H9 (cell line): ENCODE results near the gene MYMK. TPM values are rescaled to one million over a fixed set of nuclear protein-coding genes. Genes with fewer than 3 reads are reported as not detected.

Experiments
- DNase-seq: peaks from one replicate; pipeline ENCODE4 v3.0.0-alpha.2; 2017
- H2AFZ ChIP-seq: one replicate; pipeline ENCODE4 v1.6.1; 2013; ENCODE audit warnings: mild to moderate bottlenecking, low read length, control low read depth, moderate library complexity
- H2AK5ac ChIP-seq: 2 replicates; pipeline ENCODE4 v1.6.1; 2013; ENCODE audit warnings: low read length, control low read depth, mixed read lengths; ENCODE audit not compliant: insufficient read length
- H2BK120ac ChIP-seq: one replicate; pipeline ENCODE4 v1.6.1; 2013; ENCODE audit warnings: low read depth, mild to moderate bottlenecking, low read length, control low read depth, inconsistent platforms; ENCODE audit not compliant: poor library complexity, severe bottlenecking
- H2BK12ac ChIP-seq: 2 replicates; pipeline ENCODE4 v1.6.1; 2013; ENCODE audit warnings: low read length, control low read depth, mixed read lengths, low read depth; ENCODE audit not compliant: insufficient read length
- H2BK15ac ChIP-seq: 2 replicates; pipeline ENCODE4 v1.6.1; 2013; ENCODE audit warnings: low read depth, low read length, control low read depth
- H2BK20ac ChIP-seq: one replicate; pipeline ENCODE4 v1.6.1; 2013; ENCODE audit warnings: low read depth, mild to moderate bottlenecking, low read length, control low read depth, inconsistent platforms; ENCODE audit not compliant: poor library complexity, severe bottlenecking
- H2BK5ac ChIP-seq: 2 replicates; pipeline ENCODE4 v1.6.1; 2013; ENCODE audit warnings: low read length, control low read depth, mixed read lengths; ENCODE audit not compliant: insufficient read length
- H3K14ac ChIP-seq: 2 replicates; pipeline ENCODE4 v1.6.1; 2013; ENCODE audit warnings: low read length, control low read depth; ENCODE audit not compliant: insufficient read depth
- H3K18ac ChIP-seq: 2 replicates; pipeline ENCODE4 v1.6.1; 2013; ENCODE audit warnings: low read depth, mild to moderate bottlenecking, mixed read lengths, low read length, control low read depth; ENCODE audit not compliant: insufficient read length
- H3K23ac ChIP-seq: 2 replicates; pipeline ENCODE4 v1.6.1; 2013; ENCODE audit warnings: low read length, control low read depth, mixed read lengths, low read depth; ENCODE audit not compliant: insufficient read length
- H3K23me2 ChIP-seq: 2 replicates; pipeline ENCODE4 v1.6.1; 2013; ENCODE audit warnings: low read depth, mild to moderate bottlenecking, mixed read lengths, low read length, control low read depth; ENCODE audit not compliant: insufficient read length, poor library complexity, severe bottlenecking
- H3K27ac ChIP-seq: 2 replicates; pipeline ENCODE4 v1.5.1; 2013; ENCODE audit warnings: low read length, control low read depth, mixed read lengths, low read depth; ENCODE audit not compliant: insufficient read length
- H3K27me3 ChIP-seq: 2 replicates; pipeline ENCODE4 v1.6.1; 2013; ENCODE audit warnings: low read length, control low read depth, inconsistent platforms; ENCODE audit not compliant: insufficient read depth
- H3K4ac ChIP-seq: 2 replicates; pipeline ENCODE4 v1.6.1; 2013; ENCODE audit warnings: low read depth, mild to moderate bottlenecking, control low read depth, inconsistent platforms, low read length, moderate library complexity
- H3K4me1 ChIP-seq: 2 replicates; pipeline ENCODE4 v1.6.1; 2013; ENCODE audit warnings: low read length, control low read depth, inconsistent platforms; ENCODE audit not compliant: insufficient read depth
- H3K4me2 ChIP-seq: 2 replicates; pipeline ENCODE4 v1.6.1; 2013; ENCODE audit warnings: low read length, control low read depth, mixed read lengths; ENCODE audit not compliant: insufficient read length, insufficient read depth
- H3K56ac ChIP-seq: 2 replicates; pipeline ENCODE4 v1.6.1; 2013; ENCODE audit warnings: low read depth, mild to moderate bottlenecking, mixed read lengths, low read length, control low read depth; ENCODE audit not compliant: insufficient read length
- H3K79me1 ChIP-seq: 2 replicates; pipeline ENCODE4 v1.6.1; 2013; ENCODE audit warnings: low read depth, mild to moderate bottlenecking, moderate library complexity, low read length, control low read depth, inconsistent platforms; ENCODE audit not compliant: insufficient read depth, poor library complexity, severe bottlenecking
- H3K79me2 ChIP-seq: 2 replicates; pipeline ENCODE4 v1.6.1; 2013; ENCODE audit warnings: low read length, control low read depth, inconsistent platforms; ENCODE audit not compliant: insufficient read depth
- H3K9ac ChIP-seq: 2 replicates; pipeline ENCODE4 v1.6.1; 2013; ENCODE audit warnings: low read length, control low read depth, mixed read lengths; ENCODE audit not compliant: insufficient read length; ENCODE audit errors: extremely low read depth
- H3K9me3 ChIP-seq: one replicate; pipeline ENCODE4 v1.6.1; 2013; ENCODE audit warnings: low read depth, low read length, inconsistent platforms; ENCODE audit not compliant: control insufficient read depth
- H3T11ph ChIP-seq: one replicate; pipeline ENCODE4 v1.6.1; 2013; ENCODE audit warnings: mild to moderate bottlenecking, low read length, control low read depth, inconsistent platforms
- H4K20me1 ChIP-seq: one replicate; pipeline ENCODE4 v1.6.1; 2013; ENCODE audit not compliant: control insufficient read depth, insufficient read length, insufficient read depth
- H4K5ac ChIP-seq: 2 replicates; pipeline ENCODE4 v1.6.1; 2013; ENCODE audit warnings: low read depth, mild to moderate bottlenecking, mixed read lengths, low read length, control low read depth; ENCODE audit not compliant: insufficient read length
- H4K8ac ChIP-seq: replicated peaks from 2 replicates; pipeline ENCODE4 v1.6.1; 2013; ENCODE audit warnings: low read length, control low read depth, mixed read lengths, low read depth; ENCODE audit not compliant: insufficient read length
- H4K91ac ChIP-seq: 2 replicates; pipeline ENCODE4 v1.6.1; 2013; ENCODE audit warnings: low read depth, mild to moderate bottlenecking, moderate library complexity, mixed read lengths, low read length, control low read depth; ENCODE audit not compliant: insufficient read length
- H3K27ac Mint-ChIP-seq, 3 experiments: 2 replicates in 2 of 3; 3 replicates in 1 of 3; pipeline ENCODE4 v1.8.0; 2020 to 2021; ENCODE audit warnings: mixed read lengths in 3 of 3, mild to moderate bottlenecking in 1 of 3, moderate library complexity in 1 of 3
- H3K27me3 Mint-ChIP-seq: 2 replicates; pipeline ENCODE4 v1.8.0; 2021; ENCODE audit warnings: low read depth, mild to moderate bottlenecking, moderate library complexity, mixed read lengths
- H3K36me3 Mint-ChIP-seq, 3 experiments: 2 replicates in 2 of 3; 3 replicates in 1 of 3; pipeline ENCODE4 v1.8.0; 2020 to 2021; ENCODE audit warnings: low read depth in 3 of 3, mixed read lengths in 3 of 3; ENCODE audit not compliant: insufficient read depth in 1 of 3
- H3K4me1 Mint-ChIP-seq, 2 experiments: 2 replicates each; pipeline ENCODE4 v1.8.0; 2020; ENCODE audit warnings: mixed read lengths in 2 of 2
- H3K4me3 Mint-ChIP-seq, 2 experiments: 2 replicates in 1 of 2; 3 replicates in 1 of 2; pipeline ENCODE4 v1.8.0; 2020 to 2021; ENCODE audit warnings: mild to moderate bottlenecking in 2 of 2, mixed read lengths in 2 of 2, moderate library complexity in 1 of 2
- H3K9me3 Mint-ChIP-seq, 2 experiments: 2 replicates in 1 of 2; 3 replicates in 1 of 2; pipeline ENCODE4 v1.8.0; 2020; ENCODE audit warnings: mild to moderate bottlenecking in 2 of 2, mixed read lengths in 2 of 2, moderate library complexity in 1 of 2
- CTCF ChIP-seq: fragments of 200-600 bp; sonication (generic); conservative IDR thresholded peaks from 3 replicates; pipeline ENCODE4 v1.8.0; 2021; ENCODE audit warnings: antibody characterized with exemption, mild to moderate bottlenecking
- WGBS: extraction: QIAGEN DNeasy Blood & Tissue Kit; methylation state at CpG from one replicate; pipeline ENCODE4 v1.1.7; 2013; ENCODE audit warnings: missing lambda C conversion rate, low lambda C conversion rate, mixed read lengths; ENCODE audit not compliant: insufficient read length; ENCODE audit errors: extremely low coverage; 5-methylcytosine and 5-hydroxymethylcytosine counted together
- total RNA-seq: library from RNA; stranded (reverse); gene quantifications from 2 replicates; pipeline ENCODE4 v1.2.1, GENCODE V29; 2021

Gene MYMK
- total RNA-seq, 1 experiment from 2014 or later = not detected

GRCh38 chr9:133540698-133541025 lies 15.9 kb upstream of the MYMK start:
- no peak overlapping the region for H3K27ac Mint-ChIP-seq
- no CpG with 5 or more reads among the region's 18 CpGs for WGBS

More at GRCh38 chr9:133540698-133541025, 15.9 kb upstream of the MYMK start:
- H3K27me3 ChIP-seq = no peaks in the 10 kb centered on the region; the same call in 1 of the 2 replicates
- peak; percentile 55 for TF ChIP-seq CTCF
- no peak overlapping the region for H4K5ac ChIP-seq
- H3K27ac ChIP-seq = no peak overlapping the region
- H3K4me1 Mint-ChIP-seq = peaks cover 12 to 24% of the 10 kb centered on the region in 2 experiments
- H2BK20ac ChIP-seq = no peak overlapping the region
- H3K4me1 ChIP-seq = peaks cover 7% of the 10 kb centered on the region; the same call in 1 of the 2 replicates
- no peaks in the 10 kb centered on the region for H3K9me3 Mint-ChIP-seq
- no peaks in the 10 kb centered on the region for H3K79me1 ChIP-seq
- H2AK5ac ChIP-seq = no peak overlapping the region
- H2BK12ac ChIP-seq = no peak overlapping the region
- no peak overlapping the region for H3K56ac ChIP-seq
- peaks cover 5% of the 10 kb centered on the region for H3K27me3 Mint-ChIP-seq
- DNase-seq = no peak
- no peak overlapping the region for H2BK120ac ChIP-seq
- no peaks in the 10 kb centered on the region for H3K9me3 ChIP-seq
- H2BK15ac ChIP-seq = no peak overlapping the region
- H3K23ac ChIP-seq = no peak overlapping the region
- no peak overlapping the region for H2AFZ ChIP-seq
- H2BK5ac ChIP-seq = no peak overlapping the region
- no peaks in the 10 kb centered on the region for H3K23me2 ChIP-seq
- no peaks in the 10 kb centered on the region for H4K20me1 ChIP-seq
- no peak overlapping the region for H3K4me2 ChIP-seq
- H3K4ac ChIP-seq = no peak overlapping the region
- no peak overlapping the region; the same call in 1 of the 2 replicates for H3K14ac ChIP-seq
- no peaks in the 10 kb centered on the region for H3K36me3 Mint-ChIP-seq
- no peak overlapping the region for H3K18ac ChIP-seq
- H3K9ac ChIP-seq = no peak overlapping the region
- H4K8ac ChIP-seq = no peak overlapping the region
- H3K79me2 ChIP-seq = no peaks in the 10 kb centered on the region
- H3T11ph ChIP-seq = no peak overlapping the region
- no peak overlapping the region for H3K4me3 Mint-ChIP-seq
- no peak overlapping the region for H4K91ac ChIP-seq
